Neutrophil (primary cell): ENCODE measurements around the gene PDE4D.

Source experiments
- H3K27ac ChIP-seq: fragments of 200-600 bp; sonication (generic); 2 replicates; pipeline ENCODE4 v1.5.1; 2016; ENCODE audit warnings: mild to moderate bottlenecking, moderate library complexity
- H3K27me3 ChIP-seq: fragments of 200-600 bp; sonication (generic); 2 replicates; pipeline ENCODE4 v1.6.0; 2016; ENCODE audit warnings: mild to moderate bottlenecking
- H3K36me3 ChIP-seq: fragments of 200-600 bp; sonication (generic); 2 replicates; pipeline ENCODE4 v1.5.1; 2017
- H3K4me1 ChIP-seq, 2 experiments: fragments of 200-600 bp in 1 of 2; sonication (generic) in 1 of 2; 1 replicate in 1 of 2; 2 replicates in 1 of 2; pipeline versions ENCODE4 v1.5.1 to v1.6.1; 2013 to 2016; ENCODE audit warnings: low read depth in 1 of 2, low read length in 1 of 2, mild to moderate bottlenecking in 1 of 2, moderate library complexity in 1 of 2; ENCODE audit not compliant: control insufficient read depth in 1 of 2, insufficient read depth in 1 of 2
- H3K4me3 ChIP-seq, 2 experiments: fragments of 200-600 bp in 1 of 2; sonication (generic) in 1 of 2; 1 replicate in 1 of 2; 2 replicates in 1 of 2; pipeline ENCODE4 v1.5.1; 2013 to 2016; ENCODE audit warnings: low read depth in 1 of 2, low read length in 1 of 2, mild to moderate bottlenecking in 1 of 2, moderate library complexity in 1 of 2
- H3K9me3 ChIP-seq: fragments of 200-600 bp; sonication (generic); 2 replicates; pipeline ENCODE4 v1.5.1; 2016
- TF ChIP-seq, protein P1 (sequence below): fragments of 200-600 bp; sonication (generic); IDR thresholded peaks from 2 replicates; pipeline ENCODE4 v1.5.1; 2016; ENCODE audit warnings: antibody characterized with exemption

PDE4D gene

DNA sequence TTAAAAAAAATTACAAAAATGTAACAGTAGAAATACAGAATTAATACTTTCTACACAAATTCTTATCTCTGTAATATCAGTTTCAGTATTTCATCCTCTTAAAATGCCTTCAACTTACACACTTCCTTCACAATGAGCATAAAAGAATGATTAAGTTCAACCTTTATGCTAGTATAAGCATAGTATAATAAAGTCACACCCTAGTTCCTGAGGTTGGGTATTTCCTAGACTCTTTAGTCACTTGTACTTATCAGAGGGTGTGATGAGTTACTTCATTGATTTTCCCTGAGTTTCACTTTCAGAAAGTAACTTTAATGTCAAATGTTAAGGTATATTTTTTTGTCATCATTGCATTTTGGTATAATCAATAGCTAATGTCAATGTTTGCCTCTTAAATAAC is 302.4 kb downstream of the PDE4D start:
- TF ChIP-seq, protein P1, sequence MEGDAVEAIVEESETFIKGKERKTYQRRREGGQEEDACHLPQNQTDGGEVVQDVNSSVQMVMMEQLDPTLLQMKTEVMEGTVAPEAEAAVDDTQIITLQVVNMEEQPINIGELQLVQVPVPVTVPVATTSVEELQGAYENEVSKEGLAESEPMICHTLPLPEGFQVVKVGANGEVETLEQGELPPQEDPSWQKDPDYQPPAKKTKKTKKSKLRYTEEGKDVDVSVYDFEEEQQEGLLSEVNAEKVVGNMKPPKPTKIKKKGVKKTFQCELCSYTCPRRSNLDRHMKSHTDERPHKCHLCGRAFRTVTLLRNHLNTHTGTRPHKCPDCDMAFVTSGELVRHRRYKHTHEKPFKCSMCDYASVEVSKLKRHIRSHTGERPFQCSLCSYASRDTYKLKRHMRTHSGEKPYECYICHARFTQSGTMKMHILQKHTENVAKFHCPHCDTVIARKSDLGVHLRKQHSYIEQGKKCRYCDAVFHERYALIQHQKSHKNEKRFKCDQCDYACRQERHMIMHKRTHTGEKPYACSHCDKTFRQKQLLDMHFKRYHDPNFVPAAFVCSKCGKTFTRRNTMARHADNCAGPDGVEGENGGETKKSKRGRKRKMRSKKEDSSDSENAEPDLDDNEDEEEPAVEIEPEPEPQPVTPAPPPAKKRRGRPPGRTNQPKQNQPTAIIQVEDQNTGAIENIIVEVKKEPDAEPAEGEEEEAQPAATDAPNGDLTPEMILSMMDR, result no peak
- Histone ChIP-seq H3K36me3 (no peaks in the 10 kb centered on the region), H3K27ac (no peak overlapping the region), H3K4me3 (no peak overlapping the region), H3K9me3 (no peaks in the 10 kb centered on the region), H3K4me1 (no peaks in the 10 kb centered on the region), H3K27me3 (no peaks in the 10 kb centered on the region)

DNA sequence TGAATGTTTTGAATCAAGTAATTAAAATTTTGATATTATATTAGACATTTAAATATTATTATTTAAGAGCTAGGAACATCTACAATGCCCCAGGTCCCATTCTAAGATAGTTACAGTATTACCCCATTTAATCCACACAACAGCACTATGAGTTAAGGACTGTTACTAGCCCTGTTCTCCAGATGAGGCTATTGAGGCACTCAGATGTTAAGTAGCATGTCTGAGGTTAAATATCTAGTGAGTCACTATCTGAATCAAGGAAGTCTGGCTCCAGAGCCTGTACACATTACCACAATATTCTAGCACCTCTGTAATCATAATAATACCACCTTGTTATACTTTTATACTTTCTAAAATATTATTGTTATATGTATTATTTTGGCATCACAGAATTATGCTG is 304.6 kb downstream of the PDE4D start:
- H3K4me3 ChIP-seq, result no peak overlapping the region
- H3K9me3 ChIP-seq, result no peaks in the 10 kb centered on the region
- H3K27me3 ChIP-seq, result no peaks in the 10 kb centered on the region
- H3K4me1 ChIP-seq, result no peaks in the 10 kb centered on the region
- TF ChIP-seq, protein P1, result no peak
- no peaks in the 10 kb centered on the region for H3K36me3 ChIP-seq
- no peak overlapping the region for H3K27ac ChIP-seq

DNA sequence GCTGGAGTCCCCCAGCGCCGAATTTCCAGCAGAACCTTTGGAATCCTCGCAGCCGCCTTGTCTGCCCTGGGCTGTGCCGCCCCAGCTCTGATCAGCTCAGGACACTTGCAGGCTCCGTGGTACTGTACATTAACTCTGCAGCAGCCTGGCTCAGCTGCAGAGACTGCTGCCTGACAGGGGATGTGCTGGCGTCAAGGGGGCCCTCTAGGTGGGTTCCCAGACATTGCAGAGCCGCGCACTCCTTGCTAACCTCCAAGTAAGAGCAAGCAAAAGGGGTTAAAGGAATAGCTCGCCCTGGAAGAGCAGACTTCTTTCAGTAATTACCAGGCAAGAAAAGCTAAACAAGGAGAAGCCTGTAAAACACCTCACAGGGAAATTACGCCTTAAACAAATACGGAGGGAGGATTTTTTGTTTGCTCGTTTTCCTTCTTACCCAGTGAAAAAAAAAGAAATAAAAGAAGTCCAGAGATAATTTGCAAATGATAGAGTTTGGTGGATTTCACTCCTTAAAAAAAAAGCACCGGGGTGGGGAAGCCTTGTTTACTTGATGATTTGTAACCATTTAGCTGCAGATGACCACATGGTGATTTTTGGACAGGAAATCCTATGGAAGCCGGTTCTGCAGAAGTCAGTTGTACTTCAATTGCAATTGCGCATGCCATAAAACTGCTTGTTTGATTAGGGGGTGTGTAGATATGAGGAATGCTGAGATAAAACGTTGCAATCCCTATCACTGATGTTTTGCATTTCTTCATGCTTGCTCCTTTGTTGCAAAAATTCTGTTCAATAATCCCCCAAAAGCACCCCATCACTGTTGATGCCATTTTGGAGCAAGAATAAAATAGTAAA is 305.8 kb downstream of the PDE4D start:
- no peaks in the 10 kb centered on the region for H3K9me3 ChIP-seq
- H3K36me3 ChIP-seq, result no peaks in the 10 kb centered on the region
- no peak overlapping the region for H3K27ac ChIP-seq
- no peaks in the 10 kb centered on the region for H3K4me1 ChIP-seq
- H3K27me3 ChIP-seq, result no peaks in the 10 kb centered on the region
- H3K4me3 ChIP-seq, result no peak overlapping the region
- TF ChIP-seq, protein P1, result no peak

DNA sequence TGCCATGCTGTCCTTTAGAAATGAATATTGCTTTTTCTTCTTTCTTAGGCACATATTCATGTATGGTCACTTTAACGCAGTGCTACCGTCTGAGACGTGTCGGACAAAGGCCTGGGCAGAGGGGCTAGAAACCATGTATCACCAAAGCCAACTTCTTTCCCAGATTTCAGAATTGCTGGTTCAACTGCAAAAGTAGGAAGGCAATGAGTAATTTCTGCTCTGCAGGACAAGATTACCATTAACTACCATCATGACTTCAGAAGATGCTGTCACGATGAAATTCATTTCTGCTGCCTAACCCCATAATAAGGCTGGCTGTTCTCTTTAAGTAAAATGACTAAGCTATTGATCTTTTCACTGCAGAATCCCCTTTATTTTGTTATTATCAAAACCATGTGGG is 306.7 kb downstream of the PDE4D start:
- no peaks in the 10 kb centered on the region for H3K27me3 ChIP-seq
- H3K36me3 ChIP-seq, result no peaks in the 10 kb centered on the region
- TF ChIP-seq, protein P1, result no peak
- no peak overlapping the region for H3K27ac ChIP-seq
- H3K4me3 ChIP-seq, result no peak overlapping the region
- no peaks in the 10 kb centered on the region for H3K9me3 ChIP-seq
- no peaks in the 10 kb centered on the region for H3K4me1 ChIP-seq

DNA sequence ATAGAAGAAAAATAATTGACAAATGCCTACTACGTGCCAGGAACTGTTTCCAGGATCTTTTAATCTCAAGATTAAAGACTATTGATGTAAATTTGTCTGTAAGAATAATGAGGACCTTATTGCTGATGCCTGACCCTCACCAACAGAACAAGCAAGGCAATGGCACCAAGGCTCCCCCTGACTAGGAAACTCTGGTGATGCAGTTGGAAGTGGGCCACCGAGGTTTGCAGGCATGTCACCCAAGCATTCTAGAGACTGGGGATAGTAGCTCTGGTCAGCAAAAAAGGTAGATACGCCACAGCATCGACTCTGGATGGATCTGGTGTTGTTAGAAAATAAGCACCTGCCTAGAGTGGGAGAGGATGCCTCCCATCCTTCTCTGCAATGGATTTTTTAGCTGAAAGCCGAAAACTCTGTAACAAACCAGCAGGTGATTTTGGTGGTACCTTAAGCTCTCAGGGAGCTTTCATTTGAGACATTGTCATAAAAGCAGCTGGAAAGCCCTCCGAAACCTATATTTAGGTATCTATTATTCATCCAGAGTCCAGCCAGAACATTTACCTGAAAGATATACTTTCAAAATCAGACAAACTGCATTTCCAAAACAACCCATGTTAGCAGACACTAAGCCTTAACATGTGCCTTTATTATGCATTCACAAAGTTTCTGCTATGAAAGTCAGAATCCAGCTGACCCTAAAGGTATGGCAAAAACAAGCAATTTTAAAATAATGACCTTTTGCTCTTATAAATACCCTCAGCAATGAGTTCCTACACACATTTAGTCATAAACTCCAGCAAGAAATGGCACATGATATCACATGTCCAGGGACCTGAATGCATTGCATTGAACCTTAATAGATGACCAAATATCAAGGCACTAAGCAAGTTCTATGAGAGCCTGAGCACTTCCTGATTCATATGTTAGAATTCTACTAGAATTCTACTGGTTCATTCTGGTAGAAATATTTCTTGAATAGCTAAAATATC is 308.4 kb downstream of the PDE4D start:
- Histone ChIP-seq H3K27ac (no peak overlapping the region), H3K4me1 (no peaks in the 10 kb centered on the region), H3K9me3 (no peaks in the 10 kb centered on the region), H3K27me3 (no peaks in the 10 kb centered on the region), H3K36me3 (no peaks in the 10 kb centered on the region), H3K4me3 (no peak overlapping the region)
- TF ChIP-seq, protein P1, result no peak
